Trophoblast cell (in vitro differentiated cells and primary cell): Measurements from ENCODE around the gene DHH.

ENCODE experiments used
- DNase-seq, 2 donors: peaks; one replicate each; pipeline ENCODE4 v3.0.0-alpha.2; 2016
- H2AFZ ChIP-seq: 2 replicates; pipeline ENCODE4 v1.6.1; 2013; ENCODE audit warnings: low read length, moderate library complexity, mild to moderate bottlenecking; ENCODE audit not compliant: insufficient read depth, poor library complexity
- H2AK5ac ChIP-seq: 2 replicates; pipeline ENCODE4 v1.6.1; 2013; ENCODE audit warnings: mild to moderate bottlenecking, low read length
- H2BK120ac ChIP-seq: 2 replicates; pipeline ENCODE4 v1.6.1; 2013; ENCODE audit warnings: low read length, mild to moderate bottlenecking, moderate library complexity; ENCODE audit not compliant: insufficient read depth, poor library complexity
- H2BK12ac ChIP-seq: 2 replicates; pipeline ENCODE4 v1.6.1; 2013; ENCODE audit warnings: mild to moderate bottlenecking, low read length, moderate library complexity
- H2BK5ac ChIP-seq: 2 replicates; pipeline ENCODE4 v1.6.1; 2013; ENCODE audit warnings: low read length, low read depth, moderate library complexity, mild to moderate bottlenecking; ENCODE audit not compliant: poor library complexity
- H3K14ac ChIP-seq: 2 replicates; pipeline ENCODE4 v1.6.1; 2013; ENCODE audit warnings: mild to moderate bottlenecking, low read length
- H3K18ac ChIP-seq: 2 replicates; pipeline ENCODE4 v1.6.1; 2013; ENCODE audit warnings: mild to moderate bottlenecking, low read length
- H3K23ac ChIP-seq: 2 replicates; pipeline ENCODE4 v1.6.1; 2013; ENCODE audit warnings: low read length
- H3K27ac ChIP-seq: 2 replicates; pipeline ENCODE4 v1.5.1; 2013; ENCODE audit warnings: low read depth, mild to moderate bottlenecking, inconsistent platforms, low read length, moderate library complexity
- H3K27me3 ChIP-seq: 2 replicates; pipeline ENCODE4 v1.6.1; 2013; ENCODE audit warnings: inconsistent platforms, mild to moderate bottlenecking, low read length, moderate library complexity; ENCODE audit not compliant: insufficient read depth
- H3K36me3 ChIP-seq, 2 experiments: 1 replicate in 1 of 2; 2 replicates in 1 of 2; pipeline ENCODE4 v1.6.1; 2013; ENCODE audit warnings: low read length in 2 of 2, mild to moderate bottlenecking in 2 of 2, moderate library complexity in 1 of 2; ENCODE audit not compliant: insufficient read depth in 2 of 2, control insufficient read depth in 1 of 2
- H3K4ac ChIP-seq: 2 replicates; pipeline ENCODE4 v1.6.1; 2013; ENCODE audit warnings: low read depth, mild to moderate bottlenecking, low read length, moderate library complexity
- H3K4me1 ChIP-seq, 2 experiments: 1 replicate in 1 of 2; 2 replicates in 1 of 2; pipeline ENCODE4 v1.6.1; 2013; ENCODE audit warnings: low read length in 2 of 2, mild to moderate bottlenecking in 2 of 2, moderate library complexity in 1 of 2; ENCODE audit not compliant: insufficient read depth in 2 of 2, control insufficient read depth in 1 of 2
- H3K4me2 ChIP-seq: 2 replicates; pipeline ENCODE4 v1.6.1; 2013; ENCODE audit warnings: inconsistent platforms, mild to moderate bottlenecking, low read length, moderate library complexity
- H3K4me3 ChIP-seq: 2 replicates; pipeline ENCODE4 v1.5.1; 2013; ENCODE audit warnings: mild to moderate bottlenecking, low read depth, low read length, inconsistent platforms
- H3K79me1 ChIP-seq: one replicate; pipeline ENCODE4 v1.6.1; 2013; ENCODE audit warnings: low read length
- H3K79me2 ChIP-seq: 2 replicates; pipeline ENCODE4 v1.6.1; 2013; ENCODE audit warnings: low read length, mild to moderate bottlenecking; ENCODE audit not compliant: control insufficient read depth, insufficient read depth, poor library complexity
- H3K9ac ChIP-seq: 2 replicates; pipeline ENCODE4 v1.6.1; 2013; ENCODE audit warnings: mild to moderate bottlenecking, low read length
- H3K9me3 ChIP-seq: 2 replicates; pipeline ENCODE4 v1.6.1; 2013; ENCODE audit warnings: low read depth, mild to moderate bottlenecking, control low read depth, inconsistent platforms, low read length; ENCODE audit not compliant: insufficient read depth
- H4K12ac ChIP-seq: 2 replicates; pipeline ENCODE4 v1.6.1; 2013; ENCODE audit warnings: low read depth, mild to moderate bottlenecking, low read length, moderate library complexity
- H4K8ac ChIP-seq: 2 replicates; pipeline ENCODE4 v1.6.1; 2013; ENCODE audit warnings: low read depth, mild to moderate bottlenecking, low read length, moderate library complexity
- H4K91ac ChIP-seq: one replicate; pipeline ENCODE4 v1.6.1; 2013; ENCODE audit warnings: low read depth, mild to moderate bottlenecking, low read length, moderate library complexity
- WGBS: extraction: QIAGEN DNeasy Blood & Tissue Kit; methylation state at CpG from one replicate; pipeline ENCODE4 v1.1.7; 2013; ENCODE audit warnings: missing lambda C conversion rate; ENCODE audit not compliant: insufficient read length, insufficient coverage; ENCODE audit errors: extremely low coverage; 5-methylcytosine and 5-hydroxymethylcytosine counted together

The DHH gene

GRCh38 chr12:49111206-49111605 lies 16.6 kb upstream of the DHH start:
- H3K18ac ChIP-seq, result no peak overlapping the region
- peak overlapping the region; percentile 59 for H4K8ac ChIP-seq
- peaks cover 5 to 7% of the 10 kb centered on the region in 2 experiments for H3K36me3 ChIP-seq
- peaks cover 9 to 12% of the 10 kb centered on the region in 2 experiments for H3K4me1 ChIP-seq
- H3K27me3 ChIP-seq, result no peaks in the 10 kb centered on the region
- H2AK5ac ChIP-seq, result no peak overlapping the region
- peak overlapping the region; percentile 64 for H2AFZ ChIP-seq
- H4K12ac ChIP-seq, result no peak overlapping the region
- H3K79me1 ChIP-seq, result peaks cover 7% of the 10 kb centered on the region
- no peak overlapping the region for H3K9ac ChIP-seq
- no peak overlapping the region for H3K23ac ChIP-seq
- peak overlapping the region; percentile 71 for H3K4me2 ChIP-seq
- no peak overlapping the region for H3K14ac ChIP-seq
- no peak overlapping the region for H3K4ac ChIP-seq
- H3K9me3 ChIP-seq, result no peaks in the 10 kb centered on the region
- H2BK120ac ChIP-seq, result no peak overlapping the region
- no peak for DNase-seq
- H4K91ac ChIP-seq, result no peak overlapping the region
- H2BK12ac ChIP-seq, result no peak overlapping the region
- H3K27ac ChIP-seq, result no peak overlapping the region
- H3K4me3 ChIP-seq, result no peak overlapping the region
- WGBS, result no CpG with 5 or more reads among the region's 6 CpGs
- H3K79me2 ChIP-seq, result peaks cover 5% of the 10 kb centered on the region
- no peak overlapping the region for H2BK5ac ChIP-seq

- Histone ChIP-seq H4K91ac (peak within 1 kb of the TSS; percentile 97), H3K9me3 (no peaks in the 10 kb centered on the region), H3K27ac (peak within 1 kb of the TSS; percentile 62), H2BK12ac (no peak within 1 kb of the TSS), H2AFZ (peak within 1 kb of the TSS; percentile 64), H3K79me1 (peaks cover 7% of the 10 kb centered on the region), H2BK5ac (peak within 1 kb of the TSS; percentile 87), H3K27me3 (no peaks in the 10 kb centered on the region), H3K14ac (peak within 1 kb of the TSS; percentile 95), H2AK5ac (peak within 1 kb of the TSS; percentile 81), H3K18ac (peak within 1 kb of the TSS; percentile 96), H3K36me3 (peaks cover 8 to 11% of the 10 kb centered on the region in 2 experiments), H4K8ac (peak within 1 kb of the TSS; percentile 67), H3K4me1 (peaks cover 12 to 15% of the 10 kb centered on the region in 2 experiments), H4K12ac (peak within 1 kb of the TSS; percentile 87), H3K23ac (no peak within 1 kb of the TSS), H2BK120ac (peak within 1 kb of the TSS; percentile 88), H3K79me2 (peaks cover 5% of the 10 kb centered on the region), H3K4me2 (peak within 1 kb of the TSS; percentile 74), H3K9ac (peak within 1 kb of the TSS; percentile 71), H3K4ac (peak within 1 kb of the TSS; percentile 93), H3K4me3 (peak within 1 kb of the TSS; percentile 88)
- WGBS, result no CpG with 5 or more reads among the region's 43 CpGs
- peak; percentile 99 for DNase-seq
These were observed 16.0 kb upstream of the DHH start, which contains the start of gene LMBR1L for GRCh38 chr12:49110464-49111155. TSS of gene LMBR1L (minus strand) at chr12:49110847. CDS start at chr12:49110555, 292 bp downstream.

GRCh38 chr12:49109641-49110463 lies 15.3 kb upstream of the DHH start:
- H3K27ac ChIP-seq, result peak overlapping the region; percentile 62
- peaks cover 5% of the 10 kb centered on the region for H3K79me2 ChIP-seq
- H3K4me1 ChIP-seq, result peaks cover 15 to 16% of the 10 kb centered on the region in 2 experiments
- no peaks in the 10 kb centered on the region for H3K9me3 ChIP-seq
- H3K27me3 ChIP-seq, result no peaks in the 10 kb centered on the region
- H3K4ac ChIP-seq, result peak overlapping the region; percentile 93
- H3K14ac ChIP-seq, result peak overlapping the region; percentile 95
- peak overlapping the region; percentile 33 for H2AFZ ChIP-seq
- no peak for DNase-seq
- H3K4me2 ChIP-seq, result peak overlapping the region; percentile 74
- H3K4me3 ChIP-seq, result peak overlapping the region; percentile 88
- H3K79me1 ChIP-seq, result peaks cover 7% of the 10 kb centered on the region
- peaks cover 8 to 18% of the 10 kb centered on the region in 2 experiments for H3K36me3 ChIP-seq
- H2BK120ac ChIP-seq, result peak overlapping the region; percentile 88
- H3K18ac ChIP-seq, result peak overlapping the region; percentile 96
- H3K9ac ChIP-seq, result peak overlapping the region; percentile 71
- H2BK5ac ChIP-seq, result peak overlapping the region; percentile 87
- H4K12ac ChIP-seq, result peak overlapping the region; percentile 87
- peak overlapping the region; percentile 97 for H4K91ac ChIP-seq
- no CpG with 5 or more reads among the region's 33 CpGs for WGBS
- H2BK12ac ChIP-seq, result no peak overlapping the region
- H4K8ac ChIP-seq, result peak overlapping the region; percentile 67
- peak overlapping the region; percentile 81 for H2AK5ac ChIP-seq
- no peak overlapping the region for H3K23ac ChIP-seq

GRCh38 chr12:49108958-49109404 lies 14.4 kb upstream of the DHH start:
- H3K23ac ChIP-seq, result no peak overlapping the region
- no peak overlapping the region for H4K8ac ChIP-seq
- H4K91ac ChIP-seq, result no peak overlapping the region
- peak; percentile 58 to 66 for DNase-seq
- H3K9me3 ChIP-seq, result no peaks in the 10 kb centered on the region
- no peak overlapping the region for H3K4ac ChIP-seq
- H3K27me3 ChIP-seq, result no peaks in the 10 kb centered on the region
- peaks cover 5% of the 10 kb centered on the region for H3K79me2 ChIP-seq
- H3K4me3 ChIP-seq, result no peak overlapping the region
- H4K12ac ChIP-seq, result no peak overlapping the region
- H2AK5ac ChIP-seq, result no peak overlapping the region
- no peak overlapping the region for H3K9ac ChIP-seq
- peak overlapping the region; percentile 74 for H3K4me2 ChIP-seq
- no peak overlapping the region for H2BK5ac ChIP-seq
- peaks cover 7% of the 10 kb centered on the region for H3K79me1 ChIP-seq
- H3K14ac ChIP-seq, result no peak overlapping the region
- peaks cover 15 to 16% of the 10 kb centered on the region in 2 experiments for H3K4me1 ChIP-seq
- no peak overlapping the region for H3K18ac ChIP-seq
- H3K27ac ChIP-seq, result no peak overlapping the region
- no peak overlapping the region for H2BK12ac ChIP-seq
- WGBS, result no CpG with 5 or more reads among the region's 4 CpGs
- H2AFZ ChIP-seq, result no peak overlapping the region
- no peak overlapping the region for H2BK120ac ChIP-seq
- peaks cover 15 to 26% of the 10 kb centered on the region in 2 experiments for H3K36me3 ChIP-seq
